SH-SY5Y (cell line): ENCODE measurements around the gene HRH3.

ENCODE experiments used
- GATA2 ChIP-seq: IDR thresholded peaks from 2 replicates; pipeline ENCODE4 v1.6.1; 2011; ENCODE audit warnings: mild to moderate bottlenecking, low read depth, low read length
- GATA3 ChIP-seq: IDR thresholded peaks from 2 replicates; pipeline ENCODE4 v1.6.1; 2011; ENCODE audit warnings: low read depth, mild to moderate bottlenecking, low read length, moderate library complexity

GRCh38 chr20:62208795-62209755, 11.0 kb downstream of the HRH3 start:
- TF ChIP-seq GATA2 (no peak), GATA3 (no peak)
